ENCODE measurements around the gene RNF180.

The RNF180 gene

DNA sequence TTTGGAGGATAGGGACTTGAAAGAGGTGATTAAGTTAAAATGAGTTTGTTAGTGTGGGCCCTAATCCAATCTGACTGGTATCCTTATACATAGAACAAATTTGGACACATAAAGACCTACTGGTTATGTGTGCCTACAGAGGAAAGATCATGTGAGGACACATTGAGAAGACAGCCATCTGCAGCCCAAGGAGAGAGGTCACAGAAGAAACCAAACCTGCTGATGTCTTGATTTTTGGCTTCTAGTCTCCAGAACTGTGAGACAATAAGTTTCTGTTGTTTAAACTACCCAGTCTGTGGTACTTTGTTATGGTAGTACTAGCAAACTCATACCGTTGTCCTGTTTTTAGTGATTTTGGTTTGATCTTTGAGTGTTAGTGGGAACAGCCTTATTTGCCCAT, 18.3 kb downstream of the RNF180 start:
- no peak for TF ChIP-seq ZFP3 (CRISPR knock-in tag; IDR thresholded peaks at IDR 0.05)
- no peak for TF ChIP-seq SNAI2 (CRISPR knock-in tag; IDR thresholded peaks at IDR 0.05)
- no peak for TF ChIP-seq ZC3H10 (CRISPR knock-in tag; IDR thresholded peaks at IDR 0.05)
- no peak for TF ChIP-seq ISL1 (CRISPR knock-in tag; IDR thresholded peaks at IDR 0.05)
- TF ChIP-seq POU6F1 (CRISPR knock-in tag; IDR thresholded peaks at IDR 0.05; ENCODE audit: borderline replicate concordance, low read depth) = no peak
- no peak for TF ChIP-seq RARB (CRISPR knock-in tag; IDR thresholded peaks at IDR 0.05)
- no peak for TF ChIP-seq ZNF70 (CRISPR knock-in tag; IDR thresholded peaks at IDR 0.05)
- TF ChIP-seq ESRRG (CRISPR knock-in tag; IDR thresholded peaks at IDR 0.05) = no peak
- TF ChIP-seq GLIS3 (CRISPR knock-in tag; IDR thresholded peaks at IDR 0.05) = no peak
- no peak for TF ChIP-seq ZNF565 (CRISPR knock-in tag; conservative IDR thresholded peaks at IDR 0.05; ENCODE audit: low read depth)
- ATAC-seq = no peak

DNA sequence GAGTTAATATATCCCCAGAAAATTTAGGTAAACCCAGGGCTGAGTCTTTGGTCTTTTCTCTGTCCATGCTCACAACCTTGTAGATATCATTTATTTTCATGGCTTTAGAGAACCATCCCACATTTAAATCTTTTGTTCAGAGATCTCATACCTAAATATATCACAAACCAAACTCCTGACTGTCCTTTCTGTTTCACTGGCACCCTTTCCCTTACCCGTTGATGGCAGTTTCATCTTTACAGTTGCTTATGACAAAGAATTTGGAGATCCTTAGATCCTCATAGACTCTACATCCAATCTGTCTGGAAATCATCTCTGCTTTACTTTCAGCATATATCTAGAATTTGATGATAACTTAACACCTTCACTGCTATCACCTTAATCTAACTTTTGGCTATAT, 19.2 kb downstream of the RNF180 start:
- ATAC-seq = no peak
- TF ChIP-seq ISL1 (CRISPR knock-in tag; IDR thresholded peaks at IDR 0.05) (no peak), ZNF565 (CRISPR knock-in tag; conservative IDR thresholded peaks at IDR 0.05; ENCODE audit: low read depth) (no peak), POU6F1 (CRISPR knock-in tag; IDR thresholded peaks at IDR 0.05; ENCODE audit: borderline replicate concordance, low read depth) (no peak), OSR1 (CRISPR knock-in tag; IDR thresholded peaks at IDR 0.05) (no peak), TCF4 (CRISPR knock-in tag; IDR thresholded peaks at IDR 0.05; ENCODE audit: borderline replicate concordance) (no peak), CSRNP3 (CRISPR knock-in tag; IDR thresholded peaks at IDR 0.05) (no peak), ARNTL (CRISPR knock-in tag; IDR thresholded peaks at IDR 0.05; ENCODE audit: borderline replicate concordance, low read depth) (no peak), BACH2 (CRISPR knock-in tag; IDR thresholded peaks at IDR 0.05; ENCODE audit: borderline replicate concordance) (no peak), SNAI2 (CRISPR knock-in tag; IDR thresholded peaks at IDR 0.05) (no peak), TOX (CRISPR knock-in tag; IDR thresholded peaks at IDR 0.05; ENCODE audit: borderline replicate concordance) (no peak), ZC3H10 (CRISPR knock-in tag; IDR thresholded peaks at IDR 0.05) (no peak), TSHZ2 (CRISPR knock-in tag; IDR thresholded peaks at IDR 0.05) (no peak), GLIS3 (CRISPR knock-in tag; IDR thresholded peaks at IDR 0.05) (no peak), RARB (CRISPR knock-in tag; IDR thresholded peaks at IDR 0.05) (no peak), ZFP3 (CRISPR knock-in tag; IDR thresholded peaks at IDR 0.05) (no peak), PATZ1 (CRISPR knock-in tag; IDR thresholded peaks at IDR 0.05; ENCODE audit: borderline replicate concordance) (no peak), ZNF8 (CRISPR knock-in tag; IDR thresholded peaks at IDR 0.05) (no peak), ESRRG (CRISPR knock-in tag; IDR thresholded peaks at IDR 0.05) (no peak)

DNA sequence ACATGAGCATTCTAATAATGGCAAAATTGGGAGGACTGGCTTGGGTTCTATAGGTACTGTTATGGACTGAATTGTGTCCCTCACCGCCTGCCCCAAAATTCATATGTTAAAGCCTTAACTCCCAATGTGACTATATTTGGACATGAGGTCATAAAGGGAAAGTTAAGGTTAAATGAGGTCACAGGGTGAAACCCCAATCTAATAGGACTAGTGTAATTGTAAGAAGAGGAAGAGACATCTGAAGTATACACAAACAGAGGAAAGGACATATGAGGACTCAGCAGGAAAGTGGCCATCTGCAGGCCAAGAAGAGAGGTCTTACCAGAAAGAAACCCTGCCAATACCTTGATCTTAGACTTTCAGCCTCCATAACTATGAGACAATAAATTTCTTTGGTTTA, 23.1 kb downstream of the RNF180 start:
- TF ChIP-seq PPARA (CRISPR knock-in tag; IDR thresholded peaks at IDR 0.05; ENCODE audit: borderline replicate concordance) (no peak), ISL1 (CRISPR knock-in tag; IDR thresholded peaks at IDR 0.05) (no peak), SNAI2 (CRISPR knock-in tag; IDR thresholded peaks at IDR 0.05) (no peak)

More for the DNA sequence above, 23.1 kb downstream of the RNF180 start:
- no peak for ATAC-seq
